IPS DF 4.7 (cell line): ENCODE data around the gene TCF21.
"Not testable (repeated sequence)": the region's sequence is repeated elsewhere in the genome, so short reads cannot be mapped to it uniquely, and the experiment has no call there.

Experiments
- DNase-seq: peaks from one replicate; pipeline ENCODE4 v3.0.0-alpha.2; 2013; ENCODE audit warnings: low spot score; ENCODE audit errors: extremely low read depth

Gene TCF21

GRCh38 chr6:133888929-133889556 is at the start of gene TCF21:
TSS of gene TCF21 (plus strand) at chr6:133889113. CDS start at chr6:133889398, 285 bp downstream.
- DNase-seq = no peak

GRCh38 chr6:133841176-133841575 is 47.7 kb upstream of the TCF21 start:
- DNase-seq = no peak

- no peak for DNase-seq
Observed at GRCh38 chr6:133843098-133843497, 45.8 kb upstream of the TCF21 start.

- no peak for DNase-seq
Observed at GRCh38 chr6:133844709-133845108, 44.2 kb upstream of the TCF21 start.

- DNase-seq = no peak
Observed at GRCh38 chr6:133854041-133854363, 34.9 kb upstream of the TCF21 start.

GRCh38 chr6:133854364-133855275 is 34.3 kb upstream of the TCF21 start:
- DNase-seq = no peak

- DNase-seq = no peak
Observed at GRCh38 chr6:133855276-133855990, 33.5 kb upstream of the TCF21 start.

- no peak for DNase-seq
Observed at GRCh38 chr6:133855991-133856370, 32.9 kb upstream of the TCF21 start.

- no peak for DNase-seq
Observed at GRCh38 chr6:133856911-133857310, 32.0 kb upstream of the TCF21 start.

GRCh38 chr6:133857696-133858095 is 31.2 kb upstream of the TCF21 start:
- no peak for DNase-seq

- not testable (repeated sequence) for DNase-seq
Observed at GRCh38 chr6:133861337-133861736, 27.6 kb upstream of the TCF21 start.

GRCh38 chr6:133863228-133863627 is 25.7 kb upstream of the TCF21 start:
- DNase-seq = no peak

GRCh38 chr6:133865680-133866079 is 23.2 kb upstream of the TCF21 start:
- DNase-seq = no peak

GRCh38 chr6:133871131-133871530 is 17.8 kb upstream of the TCF21 start:
- DNase-seq = no peak

GRCh38 chr6:133873538-133873937 is 15.4 kb upstream of the TCF21 start:
- no peak for DNase-seq

GRCh38 chr6:133877116-133877515 is 11.8 kb upstream of the TCF21 start:
- DNase-seq = no peak

- no peak for DNase-seq
Observed at GRCh38 chr6:133880006-133880405, 8.9 kb upstream of the TCF21 start.

GRCh38 chr6:133880896-133881295 is 8.0 kb upstream of the TCF21 start:
- no peak for DNase-seq

GRCh38 chr6:133886104-133886775 is 2.7 kb upstream of the TCF21 start:
- no peak for DNase-seq

GRCh38 chr6:133887156-133887879 is 1.6 kb upstream of the TCF21 start:
- no peak for DNase-seq

- no peak for DNase-seq
Observed at GRCh38 chr6:133887880-133888230, 1.1 kb upstream of the TCF21 start.
